SK-N-SH treated with all-trans-retinoic acid at 6 μM for 48 hours (cell line): ENCODE data around the gene PLET1.

Experiments
- ARNTL ChIP-seq: fragments of 450-650 bp; formaldehyde crosslinking; IDR thresholded peaks from 2 replicates; pipeline ENCODE4 v1.5.0; 2020; ENCODE audit warnings: low read depth, mild to moderate bottlenecking, moderate library complexity, borderline replicate concordance
- CSDC2 ChIP-seq: fragments of 250-450 bp; sonication (Bioruptor Pico); IDR thresholded peaks from 2 replicates; pipeline ENCODE4 v1.5.0; 2020; ENCODE audit warnings: mild to moderate bottlenecking, moderate library complexity
- ESRRG ChIP-seq: fragments of 250-450 bp; sonication (Bioruptor Pico); IDR thresholded peaks from 2 replicates; pipeline ENCODE4 v1.6.1; 2021; ENCODE audit warnings: mild to moderate bottlenecking
- ISL1 ChIP-seq: fragments of 250-450 bp; sonication (Bioruptor Pico); IDR thresholded peaks from 2 replicates; pipeline ENCODE4 v2.1.2; 2022; ENCODE audit warnings: mild to moderate bottlenecking, moderate library complexity
- PPARA ChIP-seq: fragments of 250-450 bp; sonication (Bioruptor Pico); IDR thresholded peaks from 2 replicates; pipeline ENCODE4 v1.5.0; 2020; ENCODE audit warnings: mild to moderate bottlenecking, borderline replicate concordance
- SNAI2 ChIP-seq: fragments of 250-450 bp; sonication (Bioruptor Pico); IDR thresholded peaks from 2 replicates; pipeline ENCODE4 v1.5.0; 2020; ENCODE audit warnings: mild to moderate bottlenecking, moderate library complexity
- TCF4 ChIP-seq: fragments of 250-450 bp; sonication (Bioruptor Pico); IDR thresholded peaks from 2 replicates; pipeline ENCODE4 v1.8.0; 2021; ENCODE audit warnings: mild to moderate bottlenecking, moderate library complexity, borderline replicate concordance
- ZFP30 ChIP-seq: fragments of 450-650 bp; formaldehyde crosslinking; IDR thresholded peaks from 2 replicates; pipeline ENCODE4 v1.5.0; 2022; ENCODE audit warnings: mild to moderate bottlenecking, moderate library complexity
- TF ChIP-seq, protein P1 (sequence below): fragments of 250-450 bp; sonication (Bioruptor Pico); IDR thresholded peaks from 2 replicates; pipeline ENCODE4 v1.8.0; 2020; ENCODE audit warnings: mild to moderate bottlenecking, moderate library complexity, borderline replicate concordance

- TF ChIP-seq TCF4 (CRISPR knock-in tag), result no peak
- TF ChIP-seq ZFP30 (CRISPR knock-in tag), result no peak
- TF ChIP-seq ISL1 (CRISPR knock-in tag), result no peak
- TF ChIP-seq, protein P1, sequence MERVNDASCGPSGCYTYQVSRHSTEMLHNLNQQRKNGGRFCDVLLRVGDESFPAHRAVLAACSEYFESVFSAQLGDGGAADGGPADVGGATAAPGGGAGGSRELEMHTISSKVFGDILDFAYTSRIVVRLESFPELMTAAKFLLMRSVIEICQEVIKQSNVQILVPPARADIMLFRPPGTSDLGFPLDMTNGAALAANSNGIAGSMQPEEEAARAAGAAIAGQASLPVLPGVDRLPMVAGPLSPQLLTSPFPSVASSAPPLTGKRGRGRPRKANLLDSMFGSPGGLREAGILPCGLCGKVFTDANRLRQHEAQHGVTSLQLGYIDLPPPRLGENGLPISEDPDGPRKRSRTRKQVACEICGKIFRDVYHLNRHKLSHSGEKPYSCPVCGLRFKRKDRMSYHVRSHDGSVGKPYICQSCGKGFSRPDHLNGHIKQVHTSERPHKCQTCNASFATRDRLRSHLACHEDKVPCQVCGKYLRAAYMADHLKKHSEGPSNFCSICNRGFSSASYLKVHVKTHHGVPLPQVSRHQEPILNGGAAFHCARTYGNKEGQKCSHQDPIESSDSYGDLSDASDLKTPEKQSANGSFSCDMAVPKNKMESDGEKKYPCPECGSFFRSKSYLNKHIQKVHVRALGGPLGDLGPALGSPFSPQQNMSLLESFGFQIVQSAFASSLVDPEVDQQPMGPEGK, result no peak
- no peak for TF ChIP-seq PPARA
- no peak for TF ChIP-seq ARNTL
- no peak for TF ChIP-seq SNAI2
- no peak for TF ChIP-seq ESRRG (CRISPR knock-in tag)
- TF ChIP-seq CSDC2 (CRISPR knock-in tag), result no peak
Observed at GRCh38 chr11:112227471-112227870, 33.2 kb downstream of the PLET1 start.
